ENCODE measurements around the gene PSORS1C2. TPM values are rescaled to one million over a fixed set of nuclear protein-coding genes. Genes with fewer than 3 reads are reported as not detected.

PSORS1C2 gene
- total and polyA plus RNA-seq, 2 experiments from 2014 or later, result not detected

GRCh38 chr6:31140643-31141042, 1.8 kb upstream of the PSORS1C2 start:
- H3K4me2 ChIP-seq, result no peak overlapping the region
- no peaks in the 10 kb centered on the region for H3K36me3 ChIP-seq (replicated peaks; ENCODE audit: insufficient read depth, low read depth)
- no peak overlapping the region for H3K4me3 ChIP-seq
- TF ChIP-seq CTCF (IDR thresholded peaks at IDR 0.05; ENCODE audit: poor library complexity), result no peak
- no peak for TF ChIP-seq EZH2 (IDR thresholded peaks at IDR 0.05; ENCODE audit: borderline replicate concordance)
- no peak for TF ChIP-seq EZH2phosphoT487 (IDR thresholded peaks at IDR 0.05; ENCODE audit: low read depth, severe bottlenecking, unreplicated experiment)
- no peaks in the 10 kb centered on the region for H3K27me3 ChIP-seq
- peaks cover 4% of the 10 kb centered on the region for H3K4me1 ChIP-seq (ENCODE audit: insufficient read depth)
- no peaks in the 10 kb centered on the region for H3K9me3 ChIP-seq (ENCODE audit: low read depth)
- no peak for DNase-seq (ENCODE audit: low spot score)
- no peak overlapping the region for H2AFZ ChIP-seq
- no peaks in the 10 kb centered on the region for H3K9me2 ChIP-seq (replicated peaks; ENCODE audit: insufficient read depth)
- no peaks in the 10 kb centered on the region for H3K79me2 ChIP-seq
- 86% methylated on average over 15 of the region's 15 CpGs for WGBS (ENCODE audit: low lambda C conversion rate, missing lambda C conversion rate)
- H4K20me1 ChIP-seq (ENCODE audit: insufficient read depth, poor library complexity, severe bottlenecking), result no peaks in the 10 kb centered on the region
- no peak overlapping the region for H3K27ac ChIP-seq

- H3K27me3 ChIP-seq, result no peaks in the 10 kb centered on the region
- no peak for TF ChIP-seq EZH2phosphoT487 (IDR thresholded peaks at IDR 0.05; ENCODE audit: low read depth, severe bottlenecking, unreplicated experiment)
- TF ChIP-seq EZH2 (IDR thresholded peaks at IDR 0.05; ENCODE audit: borderline replicate concordance), result no peak
- no peak for TF ChIP-seq CTCF (IDR thresholded peaks at IDR 0.05; ENCODE audit: poor library complexity)
- no peaks in the 10 kb centered on the region for H4K20me1 ChIP-seq (ENCODE audit: insufficient read depth, poor library complexity, severe bottlenecking)
- no peaks in the 10 kb centered on the region for H3K79me2 ChIP-seq
- no peaks in the 10 kb centered on the region for H3K36me3 ChIP-seq (replicated peaks; ENCODE audit: insufficient read depth, low read depth)
- no peak overlapping the region for H3K27ac ChIP-seq
- H2AFZ ChIP-seq, result no peak overlapping the region
- H3K4me1 ChIP-seq (ENCODE audit: insufficient read depth), result peaks cover 4% of the 10 kb centered on the region
- H3K9me2 ChIP-seq (replicated peaks; ENCODE audit: insufficient read depth), result no peaks in the 10 kb centered on the region
- H3K4me2 ChIP-seq, result no peak overlapping the region
- no peaks in the 10 kb centered on the region for H3K9me3 ChIP-seq (ENCODE audit: low read depth)
- 22% methylated on average over 4 of the region's 4 CpGs for WGBS (ENCODE audit: low lambda C conversion rate, missing lambda C conversion rate)
- no peak for DNase-seq (ENCODE audit: low spot score)
- no peak overlapping the region for H3K4me3 ChIP-seq
Measured at GRCh38 chr6:31139599-31139998, 733 bp upstream of the PSORS1C2 start.

DNA sequence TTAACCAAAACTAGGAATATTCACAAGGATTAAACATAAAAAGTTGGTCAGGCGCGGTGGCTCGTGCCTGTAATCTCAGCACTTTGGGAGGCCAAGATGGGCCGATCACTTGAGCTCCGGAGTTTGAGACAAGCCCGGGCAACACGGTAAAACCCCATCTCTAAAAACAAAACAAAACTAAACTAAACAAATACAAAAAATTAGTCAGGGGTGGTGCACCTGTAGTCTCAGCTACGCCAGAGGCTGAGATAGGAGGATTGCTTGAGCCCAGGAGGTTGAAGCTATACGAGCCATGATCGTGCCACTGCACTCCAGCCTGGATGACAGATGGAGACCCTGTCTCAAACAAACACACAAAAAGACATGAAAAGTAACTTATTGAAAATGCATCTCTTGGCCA, 3.2 kb downstream of the PSORS1C2 start:
- TF ChIP-seq CTCF (IDR thresholded peaks at IDR 0.05; ENCODE audit: poor library complexity), result no peak
- TF ChIP-seq EZH2 (IDR thresholded peaks at IDR 0.05; ENCODE audit: borderline replicate concordance), result no peak
- no peak for TF ChIP-seq EZH2phosphoT487 (IDR thresholded peaks at IDR 0.05; ENCODE audit: low read depth, severe bottlenecking, unreplicated experiment)
- no peak overlapping the region for H3K4me3 ChIP-seq
- H3K9me3 ChIP-seq (ENCODE audit: low read depth), result no peaks in the 10 kb centered on the region
- H4K20me1 ChIP-seq (ENCODE audit: insufficient read depth, poor library complexity, severe bottlenecking), result no peaks in the 10 kb centered on the region
- DNase-seq (ENCODE audit: low spot score), result no peak
- H2AFZ ChIP-seq, result no peak overlapping the region
- no peak overlapping the region for H3K27ac ChIP-seq
- no peaks in the 10 kb centered on the region for H3K27me3 ChIP-seq
- no peaks in the 10 kb centered on the region for H3K79me2 ChIP-seq
- peaks cover 4% of the 10 kb centered on the region for H3K4me1 ChIP-seq (ENCODE audit: insufficient read depth)
- H3K4me2 ChIP-seq, result no peak overlapping the region
- no peaks in the 10 kb centered on the region for H3K9me2 ChIP-seq (replicated peaks; ENCODE audit: insufficient read depth)
- H3K36me3 ChIP-seq (replicated peaks; ENCODE audit: insufficient read depth, low read depth), result no peaks in the 10 kb centered on the region
- WGBS (ENCODE audit: low lambda C conversion rate, missing lambda C conversion rate), result 94% methylated on average over 10 of the region's 10 CpGs

- no peaks in the 10 kb centered on the region for H3K9me3 ChIP-seq (ENCODE audit: low read depth)
- TF ChIP-seq EZH2 (IDR thresholded peaks at IDR 0.05; ENCODE audit: borderline replicate concordance) (no peak), CTCF (IDR thresholded peaks at IDR 0.05; ENCODE audit: poor library complexity) (no peak), EZH2phosphoT487 (IDR thresholded peaks at IDR 0.05; ENCODE audit: low read depth, severe bottlenecking, unreplicated experiment) (no peak)
- 80% methylated on average over 6 of the region's 6 CpGs for WGBS (ENCODE audit: low lambda C conversion rate, missing lambda C conversion rate)
- H3K4me2 ChIP-seq, result no peak overlapping the region
- no peaks in the 10 kb centered on the region for H3K9me2 ChIP-seq (replicated peaks; ENCODE audit: insufficient read depth)
- no peak overlapping the region for H2AFZ ChIP-seq
- H3K4me3 ChIP-seq, result no peak overlapping the region
- H4K20me1 ChIP-seq (ENCODE audit: insufficient read depth, poor library complexity, severe bottlenecking), result no peaks in the 10 kb centered on the region
- H3K79me2 ChIP-seq, result no peaks in the 10 kb centered on the region
- no peak for DNase-seq (ENCODE audit: low spot score)
- no peaks in the 10 kb centered on the region for H3K27me3 ChIP-seq
- no peak overlapping the region for H3K27ac ChIP-seq
- H3K36me3 ChIP-seq (replicated peaks; ENCODE audit: insufficient read depth, low read depth), result no peaks in the 10 kb centered on the region
- peaks cover 3% of the 10 kb centered on the region for H3K4me1 ChIP-seq (ENCODE audit: insufficient read depth)
Measured at GRCh38 chr6:31132806-31133205, 6.1 kb downstream of the PSORS1C2 start.

Data from hepatocyte (in vitro differentiated cells).